ENCODE measurements around the gene STARD10.

DNA sequence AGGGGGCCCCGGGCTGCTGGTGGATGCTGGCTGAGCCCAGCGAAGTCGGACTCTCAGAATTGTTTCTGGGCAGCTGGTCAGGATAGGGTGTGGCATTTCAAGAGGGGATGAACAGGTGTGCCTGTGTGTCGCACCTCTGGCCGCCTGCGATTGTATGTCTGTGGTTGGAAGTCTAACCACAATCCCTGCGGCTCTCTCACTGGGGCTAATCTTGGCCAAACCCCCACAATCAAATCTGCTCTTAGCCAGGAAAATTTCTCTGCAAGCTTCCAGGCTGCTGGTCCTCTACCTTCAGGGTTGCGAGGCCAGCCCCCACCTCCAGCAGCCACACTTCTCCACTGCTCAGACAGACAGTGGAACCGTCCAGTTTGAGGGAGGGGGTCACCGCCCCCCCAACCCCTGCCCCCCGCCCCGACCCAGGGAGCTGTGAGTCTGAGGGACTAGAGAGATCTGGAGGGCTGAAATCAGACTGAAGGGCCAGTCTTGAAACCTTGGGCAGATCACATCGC is 21.3 kb upstream of the STARD10 start:
- TF ChIP-seq, protein P1, sequence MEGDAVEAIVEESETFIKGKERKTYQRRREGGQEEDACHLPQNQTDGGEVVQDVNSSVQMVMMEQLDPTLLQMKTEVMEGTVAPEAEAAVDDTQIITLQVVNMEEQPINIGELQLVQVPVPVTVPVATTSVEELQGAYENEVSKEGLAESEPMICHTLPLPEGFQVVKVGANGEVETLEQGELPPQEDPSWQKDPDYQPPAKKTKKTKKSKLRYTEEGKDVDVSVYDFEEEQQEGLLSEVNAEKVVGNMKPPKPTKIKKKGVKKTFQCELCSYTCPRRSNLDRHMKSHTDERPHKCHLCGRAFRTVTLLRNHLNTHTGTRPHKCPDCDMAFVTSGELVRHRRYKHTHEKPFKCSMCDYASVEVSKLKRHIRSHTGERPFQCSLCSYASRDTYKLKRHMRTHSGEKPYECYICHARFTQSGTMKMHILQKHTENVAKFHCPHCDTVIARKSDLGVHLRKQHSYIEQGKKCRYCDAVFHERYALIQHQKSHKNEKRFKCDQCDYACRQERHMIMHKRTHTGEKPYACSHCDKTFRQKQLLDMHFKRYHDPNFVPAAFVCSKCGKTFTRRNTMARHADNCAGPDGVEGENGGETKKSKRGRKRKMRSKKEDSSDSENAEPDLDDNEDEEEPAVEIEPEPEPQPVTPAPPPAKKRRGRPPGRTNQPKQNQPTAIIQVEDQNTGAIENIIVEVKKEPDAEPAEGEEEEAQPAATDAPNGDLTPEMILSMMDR (IDR thresholded peaks at IDR 0.05; ENCODE audit: low read length), result no peak
- TF ChIP-seq EZH2 (IDR thresholded peaks at IDR 0.05; ENCODE audit: borderline replicate concordance, low read length), result no peak
